Caco-2 (cell line): Measurements from ENCODE around the gene SLC25A18. TPM values are rescaled to one million over a fixed set of nuclear protein-coding genes. Genes with fewer than 3 reads are reported as not detected.

Source experiments
- BruUV-seq: library from RNA; stranded (reverse); fragments of 400-500 nt; replicated peaks from 2 replicates; lab custom pipeline; 2021; lab: Mats Ljungman, UMichigan
- CTCF ChIA-PET: fragments of 300-600 bp; sonication (Branson Sonifier 250); formaldehyde crosslinking; loops from one replicate; lab custom pipeline; 2022; ENCODE audit warnings: antibody characterized with exemption; lab: Charles Lee
- POLR2A ChIA-PET: fragments of 300-600 bp; sonication (Branson Sonifier 250); formaldehyde crosslinking; loops from one replicate; lab custom pipeline; 2022; ENCODE audit warnings: antibody characterized with exemption; lab: Charles Lee
- DNase-seq, 2 experiments: peaks; one replicate each; pipeline versions ENCODE4 v3.0.0 to v3.0.0-alpha.2; 2020 to 2022
- H3K27me3 ChIP-seq: replicated peaks from 2 replicates; pipeline ENCODE4 v1.6.0; 2011; ENCODE audit warnings: low read length; ENCODE audit not compliant: control insufficient read depth, insufficient read depth
- H3K36me3 ChIP-seq: 2 replicates; pipeline ENCODE4 v1.5.1; 2011; ENCODE audit warnings: low read length; ENCODE audit not compliant: control insufficient read depth, insufficient read depth
- H3K4me1 ChIP-seq: fragments of 250-450 bp; sonication (Bioruptor Pico); 2 replicates; pipeline ENCODE4 v1.5.1; 2020; ENCODE audit warnings: mild to moderate bottlenecking
- H3K4me3 ChIP-seq: 2 replicates; pipeline ENCODE4 v1.5.1; 2011; ENCODE audit warnings: low read depth, mild to moderate bottlenecking, control low read depth, low read length
- H3K9me3 ChIP-seq: fragments of 250-450 bp; sonication (Bioruptor Pico); 2 replicates; pipeline ENCODE4 v1.5.1; 2020; ENCODE audit warnings: mild to moderate bottlenecking, moderate library complexity
- H3K27ac Mint-ChIP-seq: one replicate; pipeline ENCODE4 v1.8.0; 2022; ENCODE audit warnings: mixed read lengths; ENCODE audit not compliant: unreplicated experiment
- H3K27me3 Mint-ChIP-seq: one replicate; pipeline ENCODE4 v1.8.0; 2022; ENCODE audit warnings: mixed read lengths; ENCODE audit not compliant: insufficient read depth, unreplicated experiment
- H3K36me3 Mint-ChIP-seq: one replicate; pipeline ENCODE4 v1.8.0; 2022; ENCODE audit warnings: mild to moderate bottlenecking, mixed read lengths; ENCODE audit not compliant: insufficient read depth, unreplicated experiment
- H3K4me1 Mint-ChIP-seq: one replicate; pipeline ENCODE4 v1.8.0; 2022; ENCODE audit warnings: low read depth, mixed read lengths; ENCODE audit not compliant: unreplicated experiment
- H3K4me3 Mint-ChIP-seq: one replicate; pipeline ENCODE4 v1.8.0; 2022; ENCODE audit warnings: mild to moderate bottlenecking, moderate library complexity, mixed read lengths; ENCODE audit not compliant: unreplicated experiment
- H3K9me3 Mint-ChIP-seq: one replicate; pipeline ENCODE4 v1.8.0; 2022; ENCODE audit warnings: mixed read lengths; ENCODE audit not compliant: unreplicated experiment
- CTCF ChIP-seq, 2 experiments: fragments of 200-600 bp in 1 of 2; IDR thresholded peaks; 1 replicate in 1 of 2; 2 replicates in 1 of 2; pipeline versions ENCODE4 v1.5.1 to v1.8.0; 2011 to 2022; ENCODE audit warnings: antibody characterized with exemption in 1 of 2, control low read depth in 1 of 2, inconsistent platforms in 1 of 2, low read depth in 1 of 2, low read length in 1 of 2, mild to moderate bottlenecking in 1 of 2, moderate library complexity in 1 of 2; ENCODE audit not compliant: insufficient read depth in 1 of 2, severe bottlenecking in 1 of 2, unreplicated experiment in 1 of 2
- intact Hi-C: fragments of 100-400 bp; cut with micrococcal nuclease; formaldehyde crosslinking; loops from one replicate; pipeline ENCODE4 v1.10.0; 2022; ENCODE audit not compliant: unreplicated experiment
- total RNA-seq: library from RNA; stranded (reverse); gene quantifications from 2 replicates; pipeline ENCODE4 v1.2.3, GENCODE V29; 2022

Gene SLC25A18
- total RNA-seq, 1 experiment from 2014 or later, result not detected

GRCh38 chr22:17583151-17583550 is 19.9 kb downstream of the SLC25A18 start:
- H3K27me3 Mint-ChIP-seq, result no peaks in the 10 kb centered on the region
- no peaks in the 10 kb centered on the region for H3K9me3 Mint-ChIP-seq
- no peak for TF ChIP-seq CTCF (IDR thresholded peaks at IDR 0.05; ENCODE audit: insufficient read depth in 1 of 2, low read depth in 1 of 2, low read length in 1 of 2, severe bottlenecking in 1 of 2, unreplicated experiment in 1 of 2)
- H3K4me3 ChIP-seq, result no peak overlapping the region
- no peak overlapping the region for H3K27ac Mint-ChIP-seq
- H3K36me3 Mint-ChIP-seq, result no peaks in the 10 kb centered on the region
- no peak for DNase-seq
- ChIA-PET CTCF (no interaction called here), POLR2A (no interaction called here)
- H3K4me1 ChIP-seq, result no peaks in the 10 kb centered on the region; the same call in 1 of the 2 replicates
- H3K27me3 ChIP-seq, result no peaks in the 10 kb centered on the region
- peaks cover 6% of the 10 kb centered on the region for H3K4me1 Mint-ChIP-seq
- intact Hi-C loops, result no loop called here
- H3K4me3 Mint-ChIP-seq, result no peak overlapping the region
- no TSS peak for BruUV-seq
- no peaks in the 10 kb centered on the region for H3K36me3 ChIP-seq
- H3K9me3 ChIP-seq, result no peaks in the 10 kb centered on the region

GRCh38 chr22:17586831-17587440 is 23.6 kb downstream of the SLC25A18 start:
- H3K4me1 Mint-ChIP-seq, result no peaks in the 10 kb centered on the region
- TF ChIP-seq CTCF (IDR thresholded peaks at IDR 0.05; ENCODE audit: insufficient read depth in 1 of 2, low read depth in 1 of 2, low read length in 1 of 2, severe bottlenecking in 1 of 2, unreplicated experiment in 1 of 2), result no peak
- no peaks in the 10 kb centered on the region for H3K9me3 Mint-ChIP-seq
- POLR2A ChIA-PET, result no interaction called here
- CTCF ChIA-PET, result interaction anchor here (0.7 kb wide), 1 partner anchor 28 kb away, joined by 3 read pairs; no protein-coding TSS in a partner anchor
- intact Hi-C loops, result no loop called here
- no peak for DNase-seq
- H3K27ac Mint-ChIP-seq, result no peak overlapping the region
- H3K36me3 Mint-ChIP-seq, result peaks cover 25% of the 10 kb centered on the region
- Histone ChIP-seq H3K36me3 (no peaks in the 10 kb centered on the region; the same call in 1 of the 2 replicates), H3K4me1 (no peaks in the 10 kb centered on the region), H3K4me3 (no peak overlapping the region), H3K27me3 (no peaks in the 10 kb centered on the region), H3K9me3 (no peaks in the 10 kb centered on the region)
- no TSS peak for BruUV-seq
- no peak overlapping the region for H3K4me3 Mint-ChIP-seq
- H3K27me3 Mint-ChIP-seq, result no peaks in the 10 kb centered on the region

DNA sequence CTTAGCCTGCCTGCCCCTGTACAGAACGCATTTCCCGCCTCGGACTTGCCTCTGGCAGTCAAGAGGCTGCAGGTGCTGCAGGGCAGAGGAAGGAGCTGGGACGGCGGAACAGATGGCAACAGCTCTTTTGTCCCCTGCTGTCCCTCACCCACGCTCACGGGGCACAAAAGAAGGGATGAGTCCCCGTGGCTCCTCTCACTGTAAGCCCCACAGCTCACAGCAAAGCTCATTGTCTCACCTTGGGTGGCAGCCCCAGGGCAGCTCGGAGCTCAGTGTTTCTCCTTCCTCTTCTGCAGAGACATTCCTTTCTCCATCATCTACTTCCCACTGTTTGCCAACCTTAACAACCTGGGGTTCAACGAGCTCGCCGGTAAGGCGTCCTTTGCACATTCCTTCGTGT is 24.3 kb downstream of the SLC25A18 start:
- Mint-ChIP-seq H3K27me3 (no peaks in the 10 kb centered on the region), H3K36me3 (peaks cover 32% of the 10 kb centered on the region), H3K4me3 (no peak overlapping the region), H3K4me1 (no peaks in the 10 kb centered on the region), H3K27ac (no peak overlapping the region), H3K9me3 (no peaks in the 10 kb centered on the region)
- Histone ChIP-seq H3K27me3 (no peaks in the 10 kb centered on the region), H3K4me3 (no peak overlapping the region), H3K4me1 (no peaks in the 10 kb centered on the region), H3K9me3 (no peaks in the 10 kb centered on the region), H3K36me3 (no peaks in the 10 kb centered on the region; the same call in 1 of the 2 replicates)
- no TSS peak for BruUV-seq
- no peak for TF ChIP-seq CTCF (IDR thresholded peaks at IDR 0.05; ENCODE audit: insufficient read depth in 1 of 2, low read depth in 1 of 2, low read length in 1 of 2, severe bottlenecking in 1 of 2, unreplicated experiment in 1 of 2)
- ChIA-PET POLR2A (no interaction called here), CTCF (interaction anchor here (0.7 kb wide), 1 partner anchor 29 kb away, joined by 3 read pairs; no protein-coding TSS in a partner anchor)
- no peak for DNase-seq
- intact Hi-C loops, result no loop called here
